NB4 (cell line): ENCODE measurements around the gene HENMT1.

ENCODE experiments used
- CTCF ChIP-seq: IDR thresholded peaks from one replicate; pipeline ENCODE4 v1.5.1; 2012; ENCODE audit warnings: low read depth, low read length
- POLR2A ChIP-seq: IDR thresholded peaks from 2 replicates; pipeline ENCODE4 v1.6.1; 2011; ENCODE audit warnings: mild to moderate bottlenecking; ENCODE audit not compliant: insufficient read length; ENCODE audit errors: extremely low read depth

- TF ChIP-seq POLR2A (no peak), CTCF (no peak)
Measured at GRCh38 chr1:108665067-108665466, 4.2 kb upstream of the HENMT1 start.
